Measurements from ENCODE around the gene BIRC3. TPM values are rescaled to one million over a fixed set of nuclear protein-coding genes. Genes with fewer than 3 reads are reported as not detected.

Gene BIRC3
- total RNA-seq, 1 donor from 2014 or later = 0.08 TPM

- Mint-ChIP-seq H3K4me1 (ENCODE audit: unreplicated experiment) (peaks cover 3% of the 10 kb centered on the region), H3K27me3 (ENCODE audit: unreplicated experiment) (no peaks in the 10 kb centered on the region), H3K27ac (ENCODE audit: unreplicated experiment) (no peak overlapping the region), H3K36me3 (ENCODE audit: low read depth, unreplicated experiment) (no peaks in the 10 kb centered on the region), H3K4me3 (ENCODE audit: unreplicated experiment) (no peak overlapping the region), H3K9me3 (ENCODE audit: unreplicated experiment) (no peaks in the 10 kb centered on the region)
- DNase-seq (ENCODE audit: low spot score) = peak; percentile 46
- peak; percentile 86 for TF ChIP-seq CTCF (IDR thresholded peaks at IDR 0.05; ENCODE audit: unreplicated experiment)
Measured at GRCh38 chr11:102287964-102288724, 29.1 kb upstream of the BIRC3 start.

GRCh38 chr11:102288725-102289083 lies 28.6 kb upstream of the BIRC3 start:
- Mint-ChIP-seq H3K4me1 (ENCODE audit: unreplicated experiment) (peaks cover 3% of the 10 kb centered on the region), H3K4me3 (ENCODE audit: unreplicated experiment) (no peak overlapping the region), H3K36me3 (ENCODE audit: low read depth, unreplicated experiment) (no peaks in the 10 kb centered on the region), H3K9me3 (ENCODE audit: unreplicated experiment) (no peaks in the 10 kb centered on the region), H3K27ac (ENCODE audit: unreplicated experiment) (no peak overlapping the region), H3K27me3 (ENCODE audit: unreplicated experiment) (no peaks in the 10 kb centered on the region)
- no peak for DNase-seq (ENCODE audit: low spot score)
- no peak for TF ChIP-seq CTCF (IDR thresholded peaks at IDR 0.05; ENCODE audit: unreplicated experiment)

- H3K36me3 Mint-ChIP-seq (ENCODE audit: low read depth, unreplicated experiment) = no peaks in the 10 kb centered on the region
- H3K4me1 Mint-ChIP-seq (ENCODE audit: unreplicated experiment) = peaks cover 3% of the 10 kb centered on the region
- H3K9me3 Mint-ChIP-seq (ENCODE audit: unreplicated experiment) = no peaks in the 10 kb centered on the region
- H3K27me3 Mint-ChIP-seq (ENCODE audit: unreplicated experiment) = no peaks in the 10 kb centered on the region
- H3K27ac Mint-ChIP-seq (ENCODE audit: unreplicated experiment) = no peak overlapping the region
- TF ChIP-seq CTCF (IDR thresholded peaks at IDR 0.05; ENCODE audit: unreplicated experiment) = no peak
- no peak overlapping the region for H3K4me3 Mint-ChIP-seq (ENCODE audit: unreplicated experiment)
- no peak for DNase-seq (ENCODE audit: low spot score)
Measured at GRCh38 chr11:102289592-102289991, 27.7 kb upstream of the BIRC3 start.

- H3K27me3 Mint-ChIP-seq (ENCODE audit: unreplicated experiment) = no peaks in the 10 kb centered on the region
- DNase-seq (ENCODE audit: low spot score) = no peak
- H3K4me1 Mint-ChIP-seq (ENCODE audit: unreplicated experiment) = no peaks in the 10 kb centered on the region
- H3K27ac Mint-ChIP-seq (ENCODE audit: unreplicated experiment) = no peak overlapping the region
- no peaks in the 10 kb centered on the region for H3K36me3 Mint-ChIP-seq (ENCODE audit: low read depth, unreplicated experiment)
- H3K9me3 Mint-ChIP-seq (ENCODE audit: unreplicated experiment) = no peaks in the 10 kb centered on the region
- no peak for TF ChIP-seq CTCF (IDR thresholded peaks at IDR 0.05; ENCODE audit: unreplicated experiment)
- H3K4me3 Mint-ChIP-seq (ENCODE audit: unreplicated experiment) = no peak overlapping the region
Measured at GRCh38 chr11:102291831-102292230, 25.5 kb upstream of the BIRC3 start.

GRCh38 chr11:102292933-102293332 lies 24.4 kb upstream of the BIRC3 start:
- no peak overlapping the region for H3K4me3 Mint-ChIP-seq (ENCODE audit: unreplicated experiment)
- H3K27me3 Mint-ChIP-seq (ENCODE audit: unreplicated experiment) = no peaks in the 10 kb centered on the region
- no peak for DNase-seq (ENCODE audit: low spot score)
- no peaks in the 10 kb centered on the region for H3K36me3 Mint-ChIP-seq (ENCODE audit: low read depth, unreplicated experiment)
- H3K4me1 Mint-ChIP-seq (ENCODE audit: unreplicated experiment) = no peaks in the 10 kb centered on the region
- H3K27ac Mint-ChIP-seq (ENCODE audit: unreplicated experiment) = no peak overlapping the region
- no peak for TF ChIP-seq CTCF (IDR thresholded peaks at IDR 0.05; ENCODE audit: unreplicated experiment)
- no peaks in the 10 kb centered on the region for H3K9me3 Mint-ChIP-seq (ENCODE audit: unreplicated experiment)

Measured in endothelial cell (in vitro differentiated cells).